HepG2 (cell line): ENCODE results near the gene ZFP36L2. TPM values are rescaled to one million over a fixed set of nuclear protein-coding genes. Genes with fewer than 3 reads are reported as not detected.

Source experiments
- BRCA1 ChIP-seq: sonication (generic); formaldehyde crosslinking; IDR thresholded peaks from 2 replicates; pipeline ENCODE4 v1.4.0; 2020; ENCODE audit warnings: missing genetic modification reagents
- HOXA5 ChIP-seq: sonication (generic); formaldehyde crosslinking; IDR thresholded peaks from 2 replicates; pipeline ENCODE4 v1.4.0; 2020; ENCODE audit warnings: missing genetic modification reagents
- KLF13 ChIP-seq: sonication (generic); formaldehyde crosslinking; IDR thresholded peaks from 2 replicates; pipeline ENCODE4 v1.4.0; 2020; ENCODE audit warnings: mild to moderate bottlenecking, missing genetic modification reagents
- KLF6 ChIP-seq: IDR thresholded peaks from 2 replicates; pipeline ENCODE4 v1.8.0; 2016; ENCODE audit warnings: missing biosample characterization, missing genetic modification reagents
- MED1 ChIP-seq: sonication (generic); formaldehyde crosslinking; IDR thresholded peaks from 2 replicates; pipeline ENCODE4 v1.4.0; 2020; ENCODE audit warnings: missing genetic modification reagents
- MTA1 ChIP-seq: sonication (generic); formaldehyde crosslinking; IDR thresholded peaks from 2 replicates; pipeline ENCODE4 v1.4.0; 2020; ENCODE audit warnings: missing genetic modification reagents, mild to moderate bottlenecking, borderline replicate concordance
- MZF1 ChIP-seq: sonication (generic); formaldehyde crosslinking; IDR thresholded peaks from 2 replicates; pipeline ENCODE4 v1.8.1; 2023; ENCODE audit warnings: mild to moderate bottlenecking, missing genetic modification reagents, borderline replicate concordance
- PRPF4 ChIP-seq: fragments of 200-400 bp; formaldehyde crosslinking; IDR thresholded peaks from 2 replicates; pipeline ENCODE4 v1.6.1; 2016; ENCODE audit warnings: low read length, low read depth; ENCODE audit not compliant: poor library complexity, severe bottlenecking
- RBM39 ChIP-seq: fragments of 200-400 bp; formaldehyde crosslinking; IDR thresholded peaks from one replicate; pipeline ENCODE4 v1.6.1; 2018; ENCODE audit warnings: antibody characterized with exemption, mild to moderate bottlenecking, low read depth, low read length; ENCODE audit not compliant: poor library complexity, severe bottlenecking
- SATB2 ChIP-seq: sonication (generic); formaldehyde crosslinking; IDR thresholded peaks from 2 replicates; pipeline ENCODE4 v1.5.0; 2020; ENCODE audit warnings: missing genetic modification reagents
- SMAD9 ChIP-seq: sonication (generic); formaldehyde crosslinking; IDR thresholded peaks from 2 replicates; pipeline ENCODE4 v1.5.1; 2020; ENCODE audit warnings: mild to moderate bottlenecking, missing genetic modification reagents
- SRY ChIP-seq: sonication (generic); formaldehyde crosslinking; IDR thresholded peaks from 2 replicates; pipeline ENCODE4 v1.8.0; 2022; ENCODE audit warnings: mild to moderate bottlenecking, missing genetic modification reagents
- SUZ12 ChIP-seq: fragments of 150-350 bp; IDR thresholded peaks from 2 replicates; pipeline ENCODE4 v1.6.1; 2014; ENCODE audit warnings: low read depth, low read length
- ZFAT ChIP-seq: sonication (generic); formaldehyde crosslinking; conservative IDR thresholded peaks from 2 replicates; pipeline ENCODE4 v1.8.1; 2023; ENCODE audit warnings: missing genetic modification reagents, inconsistent platforms
- ZNF24 ChIP-seq: fragments of 450-650 bp; IDR thresholded peaks from 2 replicates; pipeline ENCODE4 v1.6.1; 2017; ENCODE audit warnings: antibody characterized with exemption, mild to moderate bottlenecking
- ZNF3 ChIP-seq: IDR thresholded peaks from 2 replicates; pipeline ENCODE4 v1.7.0; 2017; ENCODE audit warnings: inconsistent platforms
- ZNF329 ChIP-seq: sonication (generic); formaldehyde crosslinking; IDR thresholded peaks from 2 replicates; pipeline ENCODE4 v1.9.0; 2021; ENCODE audit warnings: low read depth, mild to moderate bottlenecking, missing genetic modification reagents
- ZNF362 ChIP-seq: sonication (generic); formaldehyde crosslinking; IDR thresholded peaks from 2 replicates; pipeline ENCODE4 v1.4.0; 2020; ENCODE audit warnings: missing genetic modification reagents, mild to moderate bottlenecking, borderline replicate concordance
- ZNF704 ChIP-seq: sonication (generic); formaldehyde crosslinking; IDR thresholded peaks from 2 replicates; pipeline ENCODE4 v1.8.1; 2023; ENCODE audit warnings: mild to moderate bottlenecking, inconsistent platforms, moderate library complexity, missing genetic modification reagents, borderline replicate concordance
- ZNF781 ChIP-seq: sonication (generic); formaldehyde crosslinking; IDR thresholded peaks from 2 replicates; pipeline ENCODE4 v1.5.1; 2020; ENCODE audit warnings: borderline replicate concordance, mild to moderate bottlenecking, missing genetic modification reagents; ENCODE audit errors: not compliant biosample characterization
- ZSCAN25 ChIP-seq: sonication (generic); formaldehyde crosslinking; IDR thresholded peaks from 2 replicates; pipeline ENCODE4 v1.8.0; 2022; ENCODE audit warnings: mild to moderate bottlenecking, missing genetic modification reagents
- ZSCAN29 ChIP-seq: sonication (generic); formaldehyde crosslinking; conservative IDR thresholded peaks from 2 replicates; pipeline ENCODE4 v1.4.0; 2020; ENCODE audit warnings: mild to moderate bottlenecking, missing genetic modification reagents
- polyA plus RNA-seq, 8 experiments: library from polyadenylated mRNA; depleted of rRNA in 3 of 8; stranded (reverse) in 7 of 8; unstranded in 1 of 8; fragments of >200 nt; fragmentation: Illumina TruSeq in 4 of 8; extraction: Trizol in 4 of 8; gene quantifications; 2 replicates each; pipeline versions ENCODE4 v1.2.1 to v1.2.3, GENCODE V29; 2011 to 2016; ENCODE audit warnings: low read depth in 4 of 8, missing spikeins in 1 of 8, mixed read lengths in 1 of 8; ENCODE audit not compliant: insufficient read depth in 1 of 8
- total RNA-seq, 5 experiments: library from RNA; depleted of rRNA; stranded (reverse); fragments of >200 nt; fragmentation: Illumina TruSeq; extraction: Trizol; gene quantifications; 2 replicates each; pipeline ENCODE4 v1.2.3, GENCODE V29; 2016; ENCODE audit warnings: low read depth in 1 of 5
- TF ChIP-seq, protein P1 (sequence below): sonication (generic); formaldehyde crosslinking; IDR thresholded peaks from 2 replicates; pipeline ENCODE4 v1.4.0; 2020; ENCODE audit warnings: mild to moderate bottlenecking, missing genetic modification reagents

ZFP36L2 gene
- total and polyA plus RNA-seq, 2 of the 13 experiments (the other 11 are each of a cell fraction or from before 2014, with no cell fraction given): 11.2 to 21.8 TPM

DNA sequence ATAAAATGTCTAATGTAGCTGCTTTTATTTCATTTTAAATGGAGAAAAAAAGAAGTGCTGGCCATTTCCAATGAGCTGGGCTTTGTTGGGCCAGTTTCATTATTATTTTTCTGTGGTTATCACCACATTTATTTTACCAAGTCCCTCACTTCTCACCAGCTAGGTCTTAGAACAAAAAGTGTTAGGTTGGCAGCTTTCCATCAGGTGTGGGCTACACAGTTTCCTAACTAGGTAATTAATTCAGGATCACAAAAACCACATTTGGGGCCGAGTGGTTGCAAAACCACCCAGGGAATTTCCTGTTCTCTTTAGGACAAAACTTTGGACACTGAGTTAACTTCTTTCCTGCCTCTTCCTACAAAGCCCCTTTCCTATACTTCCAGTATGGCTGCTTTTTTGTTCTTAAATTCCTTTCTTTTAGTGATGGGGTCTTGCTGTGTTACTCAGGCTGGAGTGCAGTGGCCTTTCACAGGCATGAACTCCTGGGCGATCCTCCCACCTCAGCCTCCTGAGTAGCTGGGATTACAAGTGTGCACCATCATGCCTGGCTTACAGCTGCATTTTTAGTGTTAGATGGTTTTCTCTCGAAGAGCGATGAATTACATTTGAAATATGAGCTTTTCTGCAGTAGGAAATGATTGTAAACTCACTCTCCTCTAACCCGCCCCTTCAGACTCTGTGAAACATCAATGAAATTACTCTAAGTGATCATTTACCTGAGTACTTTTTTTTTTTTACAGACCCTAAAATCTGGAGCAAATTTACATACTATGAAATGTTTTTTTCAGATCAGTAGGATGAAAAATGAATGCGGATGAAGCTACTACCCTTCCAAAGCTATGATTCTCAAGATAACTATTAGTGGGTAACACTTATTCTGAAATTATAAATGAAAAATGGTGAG, 2.6 kb upstream of the ZFP36L2 start (continued):
- TF ChIP-seq, protein P1, sequence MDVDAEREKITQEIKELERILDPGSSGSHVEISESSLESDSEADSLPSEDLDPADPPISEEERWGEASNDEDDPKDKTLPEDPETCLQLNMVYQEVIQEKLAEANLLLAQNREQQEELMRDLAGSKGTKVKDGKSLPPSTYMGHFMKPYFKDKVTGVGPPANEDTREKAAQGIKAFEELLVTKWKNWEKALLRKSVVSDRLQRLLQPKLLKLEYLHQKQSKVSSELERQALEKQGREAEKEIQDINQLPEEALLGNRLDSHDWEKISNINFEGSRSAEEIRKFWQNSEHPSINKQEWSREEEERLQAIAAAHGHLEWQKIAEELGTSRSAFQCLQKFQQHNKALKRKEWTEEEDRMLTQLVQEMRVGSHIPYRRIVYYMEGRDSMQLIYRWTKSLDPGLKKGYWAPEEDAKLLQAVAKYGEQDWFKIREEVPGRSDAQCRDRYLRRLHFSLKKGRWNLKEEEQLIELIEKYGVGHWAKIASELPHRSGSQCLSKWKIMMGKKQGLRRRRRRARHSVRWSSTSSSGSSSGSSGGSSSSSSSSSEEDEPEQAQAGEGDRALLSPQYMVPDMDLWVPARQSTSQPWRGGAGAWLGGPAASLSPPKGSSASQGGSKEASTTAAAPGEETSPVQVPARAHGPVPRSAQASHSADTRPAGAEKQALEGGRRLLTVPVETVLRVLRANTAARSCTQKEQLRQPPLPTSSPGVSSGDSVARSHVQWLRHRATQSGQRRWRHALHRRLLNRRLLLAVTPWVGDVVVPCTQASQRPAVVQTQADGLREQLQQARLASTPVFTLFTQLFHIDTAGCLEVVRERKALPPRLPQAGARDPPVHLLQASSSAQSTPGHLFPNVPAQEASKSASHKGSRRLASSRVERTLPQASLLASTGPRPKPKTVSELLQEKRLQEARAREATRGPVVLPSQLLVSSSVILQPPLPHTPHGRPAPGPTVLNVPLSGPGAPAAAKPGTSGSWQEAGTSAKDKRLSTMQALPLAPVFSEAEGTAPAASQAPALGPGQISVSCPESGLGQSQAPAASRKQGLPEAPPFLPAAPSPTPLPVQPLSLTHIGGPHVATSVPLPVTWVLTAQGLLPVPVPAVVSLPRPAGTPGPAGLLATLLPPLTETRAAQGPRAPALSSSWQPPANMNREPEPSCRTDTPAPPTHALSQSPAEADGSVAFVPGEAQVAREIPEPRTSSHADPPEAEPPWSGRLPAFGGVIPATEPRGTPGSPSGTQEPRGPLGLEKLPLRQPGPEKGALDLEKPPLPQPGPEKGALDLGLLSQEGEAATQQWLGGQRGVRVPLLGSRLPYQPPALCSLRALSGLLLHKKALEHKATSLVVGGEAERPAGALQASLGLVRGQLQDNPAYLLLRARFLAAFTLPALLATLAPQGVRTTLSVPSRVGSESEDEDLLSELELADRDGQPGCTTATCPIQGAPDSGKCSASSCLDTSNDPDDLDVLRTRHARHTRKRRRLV: no peak
- TF ChIP-seq KLF6: no peak
- no peak for TF ChIP-seq MZF1 (CRISPR knock-in tag)
- peak; percentile 36; the same call in 1 of the 2 replicates for TF ChIP-seq ZSCAN25
- no peak for TF ChIP-seq PRPF4
- 0 out of 2 replicates have a peak, but pooled peaks have one; percentile 16 for TF ChIP-seq SMAD9 (CRISPR knock-in tag)
- TF ChIP-seq BRCA1 (CRISPR knock-in tag): 0 out of 2 replicates have a peak, but pooled peaks have one; percentile 38
- no peak for TF ChIP-seq ZNF781
- no peak for TF ChIP-seq MTA1 (CRISPR knock-in tag)
- TF ChIP-seq ZNF362 (CRISPR knock-in tag): no peak
- no peak for TF ChIP-seq ZSCAN29 (CRISPR knock-in tag)
- TF ChIP-seq KLF13: no peak
- TF ChIP-seq ZNF329 (CRISPR knock-in tag): no peak
- no peak for TF ChIP-seq ZNF704 (CRISPR knock-in tag)
- no peak for TF ChIP-seq RBM39
- TF ChIP-seq ZFAT (CRISPR knock-in tag): no peak
- TF ChIP-seq HOXA5 (CRISPR knock-in tag): 0 out of 2 replicates have a peak, but pooled peaks have one; percentile 39
- 0 out of 2 replicates have a peak, but pooled peaks have one; percentile 32 for TF ChIP-seq SATB2 (CRISPR knock-in tag)
- no peak for TF ChIP-seq SRY (CRISPR knock-in tag)
- no peak for TF ChIP-seq SUZ12
- peak; percentile 77 for TF ChIP-seq ZNF24
- TF ChIP-seq MED1: no peak; the same call in 1 of the 2 replicates
- TF ChIP-seq ZNF3: no peak
